HCT116 (cell line): Measurements from ENCODE around the gene DCK. TPM values are rescaled to one million over a fixed set of nuclear protein-coding genes. Genes with fewer than 3 reads are reported as not detected.

Experiments
- ATAC-seq: fragments of 200-7000 bp; cut with Tn5 transposase; 2 replicates; pipeline ENCODE4 v1.9.1; 2020; ENCODE audit warnings: mild to moderate bottlenecking, moderate library complexity
- BruUV-seq: library from RNA; stranded (reverse); fragments of 400-500 nt; replicated peaks from 2 replicates; lab custom pipeline; 2021; lab: Mats Ljungman, UMichigan
- CTCF ChIA-PET: fragments of 300-600 bp; sonication (Branson Sonifier 250); formaldehyde crosslinking; loops from one replicate; lab custom pipeline; 2021; ENCODE audit warnings: antibody characterized with exemption; lab: Charles Lee
- POLR2A ChIA-PET: fragments of 300-600, 350-600 bp; sonication (Branson Sonifier 250); formaldehyde crosslinking; loops from one replicate; lab custom pipeline; 2021; ENCODE audit warnings: antibody characterized with exemption; lab: Charles Lee
- RAD21 ChIA-PET, 2 experiments: fragments of 300-600 bp; sonication (Branson Sonifier 250); formaldehyde crosslinking; loops; one replicate each; lab custom pipeline; 2023; ENCODE audit warnings: low total read pairs in 2 of 2; ENCODE audit not compliant: uncharacterized antibody in 2 of 2, unreplicated experiment in 2 of 2, low non-redundant PET in 1 of 2; lab: Charles Lee
- DNase-seq: peaks from one replicate; pipeline ENCODE4 v3.0.0-alpha.2; 2010; ENCODE audit warnings: low read depth, low spot score
- H2AFZ ChIP-seq: fragments of 200-600 bp; shearing (Covaris generic), sonication (generic); 2 replicates; pipeline ENCODE4 v1.6.1; 2017; ENCODE audit warnings: low read depth, mixed run types, mixed read lengths, antibody characterized with exemption, low read length; ENCODE audit not compliant: poor library complexity, severe bottlenecking
- H3K27ac ChIP-seq: 2 replicates; pipeline ENCODE4 v1.5.1; 2012; ENCODE audit warnings: low read depth, low read length
- H3K27me3 ChIP-seq: fragments of 200-600 bp; sonication (generic); 2 replicates; pipeline ENCODE4 v1.6.1; 2016; ENCODE audit warnings: mixed run types, low read length, mixed read lengths; ENCODE audit not compliant: insufficient read depth
- H3K36me3 ChIP-seq, 2 experiments: fragments of 200-500 bp in 1 of 2; fragments of 200-600 bp in 1 of 2; sonication (Bioruptor generic) in 1 of 2; sonication (generic) in 1 of 2; 2 replicates each; pipeline versions ENCODE4 v1.5.1 to v1.6.1; 2014 to 2016; ENCODE audit warnings: low read length in 2 of 2, inconsistent platforms in 1 of 2, mixed read lengths in 1 of 2, mixed run types in 1 of 2; ENCODE audit not compliant: insufficient read depth in 2 of 2, control insufficient read depth in 1 of 2
- H3K4me1 ChIP-seq, 2 experiments: fragments of 200-600 bp in 1 of 2; sonication (generic) in 1 of 2; 2 replicates each; pipeline versions ENCODE4 v1.5.1 to v1.6.1; 2012 to 2017; ENCODE audit warnings: low read length in 2 of 2, inconsistent platforms in 1 of 2, mild to moderate bottlenecking in 1 of 2, mixed read lengths in 1 of 2, mixed run types in 1 of 2, moderate library complexity in 1 of 2; ENCODE audit not compliant: insufficient read depth in 2 of 2, control insufficient read depth in 1 of 2
- H3K4me2 ChIP-seq: fragments of 200-600 bp; sonication (generic); 2 replicates; pipeline ENCODE4 v1.6.1; 2017; ENCODE audit warnings: mixed run types, low read length, mixed read lengths
- H3K4me3 ChIP-seq, 2 experiments: fragments of 200-600 bp in 1 of 2; sonication (generic) in 1 of 2; replicated peaks in 1 of 2; 2 replicates each; pipeline ENCODE4 v1.5.1; 2011 to 2016; ENCODE audit warnings: low read length in 2 of 2, control low read depth in 1 of 2, low read depth in 1 of 2, mild to moderate bottlenecking in 1 of 2, mixed read lengths in 1 of 2, mixed run types in 1 of 2
- H3K79me2 ChIP-seq: fragments of 200-600 bp; sonication (generic); 2 replicates; pipeline ENCODE4 v1.6.1; 2017; ENCODE audit warnings: mild to moderate bottlenecking, mixed run types, low read length, moderate library complexity, mixed read lengths; ENCODE audit not compliant: insufficient read depth
- H3K9ac ChIP-seq: fragments of 200-600 bp; sonication (generic); 2 replicates; pipeline ENCODE4 v1.6.1; 2016; ENCODE audit warnings: low read length, mixed read lengths
- H3K9me2 ChIP-seq: fragments of 200-600 bp; sonication (generic), shearing (Covaris generic); 2 replicates; pipeline ENCODE4 v1.6.1; 2017; ENCODE audit warnings: mixed run types, mild to moderate bottlenecking, moderate library complexity; ENCODE audit not compliant: insufficient read depth
- H3K9me3 ChIP-seq, 2 experiments: fragments of 200-500 bp in 1 of 2; fragments of 200-600 bp in 1 of 2; sonication (Bioruptor generic) in 1 of 2; sonication (generic) in 1 of 2; 2 replicates each; pipeline ENCODE4 v1.6.1; 2014 to 2017; ENCODE audit warnings: low read length in 2 of 2, mixed read lengths in 2 of 2, inconsistent platforms in 1 of 2, low read depth in 1 of 2, mild to moderate bottlenecking in 1 of 2, mixed run types in 1 of 2, moderate library complexity in 1 of 2; ENCODE audit not compliant: control insufficient read depth in 1 of 2, insufficient read depth in 1 of 2
- H4K20me1 ChIP-seq: fragments of 200-600 bp; sonication (generic), shearing (Covaris generic); 2 replicates; pipeline ENCODE4 v1.6.1; 2017; ENCODE audit warnings: mixed run types, mild to moderate bottlenecking, moderate library complexity; ENCODE audit not compliant: insufficient read depth
- ATF3 ChIP-seq: IDR thresholded peaks from 2 replicates; pipeline ENCODE4 v1.6.1; 2012
- CBX3 ChIP-seq: IDR thresholded peaks from 2 replicates; pipeline ENCODE4 v1.6.1; 2012; ENCODE audit warnings: low read depth
- CEBPB ChIP-seq: IDR thresholded peaks from 2 replicates; pipeline ENCODE4 v1.6.1; 2012; ENCODE audit warnings: low read depth
- CTCF ChIP-seq, 3 experiments: fragments of 200-600 bp in 1 of 3; sonication (generic) in 1 of 3; IDR thresholded peaks in 2 of 3; conservative IDR thresholded peaks in 1 of 3; 2 replicates each; pipeline ENCODE4 v1.5.1; 2012 to 2017; ENCODE audit warnings: low read depth in 2 of 3, low read length in 2 of 3, antibody characterized with exemption in 1 of 3, borderline replicate concordance in 1 of 3, control low read depth in 1 of 3, mild to moderate bottlenecking in 1 of 3, mixed read lengths in 1 of 3, mixed run types in 1 of 3, moderate library complexity in 1 of 3; ENCODE audit not compliant: insufficient read depth in 1 of 3
- ELF1 ChIP-seq: IDR thresholded peaks from 2 replicates; pipeline ENCODE4 v1.6.1; 2012; ENCODE audit warnings: low read depth, borderline replicate concordance
- EZH2 ChIP-seq: fragments of 200-600 bp; sonication (generic); IDR thresholded peaks from 2 replicates; pipeline ENCODE4 v1.6.1; 2017; ENCODE audit warnings: antibody characterized with exemption, mixed run types
- EZH2phosphoT487 ChIP-seq: fragments of 200-600 bp; IDR thresholded peaks from 2 replicates; pipeline ENCODE4 v1.6.1; 2018; ENCODE audit warnings: antibody characterized with exemption, borderline replicate concordance
- FOSL1 ChIP-seq: IDR thresholded peaks from 2 replicates; pipeline ENCODE4 v1.6.1; 2012; ENCODE audit warnings: low read depth
- POLR2A ChIP-seq: IDR thresholded peaks from 2 replicates; pipeline ENCODE4 v1.7.0; 2011; ENCODE audit warnings: borderline replicate concordance; ENCODE audit not compliant: insufficient read depth, insufficient read length; ENCODE audit errors: extremely low read depth
- POLR2AphosphoS5 ChIP-seq: IDR thresholded peaks from 2 replicates; pipeline ENCODE4 v1.6.1; 2011; ENCODE audit warnings: mild to moderate bottlenecking, low read depth, low read length, moderate library complexity
- RAD21 ChIP-seq: IDR thresholded peaks from 2 replicates; pipeline ENCODE4 v1.6.1; 2012; ENCODE audit warnings: low read depth, mild to moderate bottlenecking
- SRF ChIP-seq: IDR thresholded peaks from 2 replicates; pipeline ENCODE4 v1.6.1; 2012; ENCODE audit warnings: low read depth
- TCF7L2 ChIP-seq: IDR thresholded peaks from 2 replicates; pipeline ENCODE4 v1.7.0; 2011; ENCODE audit warnings: borderline replicate concordance, inconsistent platforms; ENCODE audit not compliant: insufficient read depth, insufficient read length; ENCODE audit errors: extremely low read depth
- ZBTB33 ChIP-seq: IDR thresholded peaks from 2 replicates; pipeline ENCODE4 v1.6.1; 2011; ENCODE audit warnings: mild to moderate bottlenecking, low read length, moderate library complexity; ENCODE audit not compliant: insufficient replicate concordance; ENCODE audit errors: extremely low read depth
- ZFX ChIP-seq: fragments of 450-650 bp; IDR thresholded peaks from 2 replicates; pipeline ENCODE4 v1.6.1; 2017
- ZNF274 ChIP-seq: fragments of 200-500 bp; sonication (Bioruptor generic); IDR thresholded peaks from 2 replicates; pipeline ENCODE4 v1.6.1; 2014; ENCODE audit warnings: mild to moderate bottlenecking, low read depth, low read length, inconsistent platforms
- intact Hi-C: fragments of 100-400 bp; cut with micrococcal nuclease; formaldehyde crosslinking; loops from 2 replicates; pipeline ENCODE4 v1.10.0; 2022
- total RNA-seq: library from RNA; stranded (reverse); gene quantifications from one replicate; pipeline ENCODE4 v1.2.1, GENCODE V29; 2021; ENCODE audit not compliant: unreplicated experiment

The DCK gene
- total RNA-seq, 1 experiment from 2014 or later = 23.0 TPM

- intact Hi-C loops = no loop called here
- Histone ChIP-seq H3K36me3 (no peaks in the 10 kb centered on the region), H3K9me2 (no peaks in the 10 kb centered on the region), H3K27ac (no peak overlapping the region), H3K79me2 (no peaks in the 10 kb centered on the region), H3K27me3 (no peaks in the 10 kb centered on the region), H4K20me1 (no peaks in the 10 kb centered on the region), H3K4me3 (no peak overlapping the region), H3K4me1 (no peaks in the 10 kb centered on the region), H3K9me3 (no peaks in the 10 kb centered on the region), H3K4me2 (no peak overlapping the region), H2AFZ (no peak overlapping the region), H3K9ac (no peak overlapping the region)
- no peak for ATAC-seq
- BruUV-seq = no TSS peak
- RAD21 ChIA-PET = no interaction called here
- DNase-seq = no peak
- TF ChIP-seq TCF7L2 = no peak
- TF ChIP-seq CTCF (IDR thresholded peaks at IDR 0.05 in 2 of 3, conservative IDR thresholded peaks at IDR 0.05 in 1 of 3; ENCODE audit: borderline replicate concordance in 1 of 3, insufficient read depth in 1 of 3, low read depth in 2 of 3, low read length in 2 of 3) = no peak
- TF ChIP-seq ZNF274 = no peak
- no peak for TF ChIP-seq EZH2phosphoT487
- TF ChIP-seq ELF1 = no peak
- TF ChIP-seq ATF3 = no peak
- no peak for TF ChIP-seq EZH2
- TF ChIP-seq ZFX = no peak
- no peak for TF ChIP-seq ZBTB33
- no peak for TF ChIP-seq RAD21
- TF ChIP-seq POLR2A = no peak
- TF ChIP-seq CBX3 = no peak
- TF ChIP-seq FOSL1 = no peak
- TF ChIP-seq CEBPB = no peak
- no peak for TF ChIP-seq SRF
- TF ChIP-seq POLR2AphosphoS5 = no peak
- CTCF ChIA-PET = no interaction called here
- POLR2A ChIA-PET = no interaction called here
Measured at GRCh38 chr4:70984589-70984988, 8.9 kb upstream of the DCK start.
